ENCODE data around the gene RBP7. TPM values are rescaled to one million over a fixed set of nuclear protein-coding genes. Genes with fewer than 3 reads are reported as not detected.

RBP7 gene
- total RNA-seq, 4 donors from 2014 or later, result 2.5 to 47.1 (median 35.1) TPM

- H3K4me1 ChIP-seq, result peaks cover 5 to 6% of the 10 kb centered on the region in 2 donors
- H3K36me3 ChIP-seq, result no peaks in the 10 kb centered on the region
- intact Hi-C loops (cut with DNase I; ENCODE audit: low total_unique reads), result no loop called here
- H3K27ac ChIP-seq, result no peak overlapping the region
- no peaks in the 10 kb centered on the region for H3K27me3 ChIP-seq
- H3K4me3 ChIP-seq, result no peak overlapping the region
- TF ChIP-seq CTCF (IDR thresholded peaks at IDR 0.05), result no peak
- no peak for TF ChIP-seq POLR2A (IDR thresholded peaks at IDR 0.05)
- no peaks in the 10 kb centered on the region for H3K9me3 ChIP-seq
- DNase-seq, result no peak
These were observed 62.3 kb downstream of the RBP7 start for GRCh38 chr1:10059342-10059718.

GRCh38 chr1:10060311-10061100 is 63.5 kb downstream of the RBP7 start:
- peaks cover 5 to 6% of the 10 kb centered on the region in 2 donors for H3K4me1 ChIP-seq
- H3K4me3 ChIP-seq, result no peak overlapping the region
- no peak overlapping the region for H3K27ac ChIP-seq
- TF ChIP-seq POLR2A (IDR thresholded peaks at IDR 0.05), result no peak
- no peak for TF ChIP-seq CTCF (IDR thresholded peaks at IDR 0.05)
- H3K9me3 ChIP-seq, result no peaks in the 10 kb centered on the region
- intact Hi-C loops (cut with DNase I; ENCODE audit: low total_unique reads), result no loop called here
- H3K27me3 ChIP-seq, result no peaks in the 10 kb centered on the region
- no peaks in the 10 kb centered on the region for H3K36me3 ChIP-seq
- DNase-seq, result no peak

GRCh38 chr1:10061276-10061675 is 64.2 kb downstream of the RBP7 start:
- TF ChIP-seq POLR2A (IDR thresholded peaks at IDR 0.05) (no peak), CTCF (IDR thresholded peaks at IDR 0.05) (no peak)
- peaks cover 5 to 12% of the 10 kb centered on the region in 2 donors for H3K4me1 ChIP-seq
- intact Hi-C loops (cut with DNase I; ENCODE audit: low total_unique reads), result no loop called here
- no peak for DNase-seq
- H3K9me3 ChIP-seq, result no peaks in the 10 kb centered on the region
- H3K36me3 ChIP-seq, result no peaks in the 10 kb centered on the region
- no peak overlapping the region for H3K4me3 ChIP-seq
- H3K27ac ChIP-seq, result no peak overlapping the region
- no peaks in the 10 kb centered on the region for H3K27me3 ChIP-seq

GRCh38 chr1:10063878-10064277 is 66.8 kb downstream of the RBP7 start:
- DNase-seq, result no peak
- TF ChIP-seq POLR2A (IDR thresholded peaks at IDR 0.05) (no peak), CTCF (IDR thresholded peaks at IDR 0.05) (no peak)
- Histone ChIP-seq H3K4me1 (peaks cover 0 to 7% of the 10 kb centered on the region in 2 donors), H3K27ac (peak overlapping the region; percentile 21 to 39), H3K9me3 (no peaks in the 10 kb centered on the region), H3K4me3 (no peak overlapping the region), H3K27me3 (no peaks in the 10 kb centered on the region), H3K36me3 (no peaks in the 10 kb centered on the region)
- intact Hi-C loops (cut with DNase I; ENCODE audit: low total_unique reads), result no loop called here

- H3K36me3 ChIP-seq, result no peaks in the 10 kb centered on the region
These were observed 67.7 kb downstream of the RBP7 start for GRCh38 chr1:10064416-10065343.

More at GRCh38 chr1:10064416-10065343, 67.7 kb downstream of the RBP7 start:
- DNase-seq, result no peak
- Histone ChIP-seq H3K4me1 (peaks cover 4 to 7% of the 10 kb centered on the region in 2 donors), H3K9me3 (no peaks in the 10 kb centered on the region), H3K27me3 (no peaks in the 10 kb centered on the region), H3K27ac (peak overlapping the region; percentile 83 to 91), H3K4me3 (no peak overlapping the region)
- TF ChIP-seq CTCF (IDR thresholded peaks at IDR 0.05) (no peak), POLR2A (IDR thresholded peaks at IDR 0.05) (no peak)
- intact Hi-C loops (cut with DNase I; ENCODE audit: low total_unique reads), result no loop called here

All from uterus (tissue), 4 donors.